HEK293T (cell line): ENCODE data around the gene PCNX1.

Experiments used
- CTCF ChIA-PET: fragments of 350-600 bp; formaldehyde crosslinking; extraction: SDS; loops from one replicate; lab custom pipeline; 2021; ENCODE audit warnings: antibody characterized with exemption, inconsistent platforms; lab: Yijun Ruan, JAX
- POLR2A ChIA-PET: fragments of 350-600 bp; formaldehyde crosslinking; extraction: SDS; loops from one replicate; lab custom pipeline; 2020; ENCODE audit warnings: antibody characterized with exemption, inconsistent platforms; lab: Yijun Ruan, JAX
- DNase-seq: peaks from one replicate; pipeline ENCODE4 v3.0.0; 2012; ENCODE audit warnings: mixed read lengths; ENCODE audit errors: extremely low spot score
- ARNT ChIP-seq: fragments of 450-650 bp; IDR thresholded peaks from 2 replicates; pipeline ENCODE4 v1.6.1; 2017; ENCODE audit warnings: mild to moderate bottlenecking
- BHLHE40 ChIP-seq: fragments of 450-650 bp; IDR thresholded peaks from 2 replicates; pipeline ENCODE4 v1.6.1; 2016; ENCODE audit warnings: mild to moderate bottlenecking, moderate library complexity, borderline replicate concordance
- CTBP1 ChIP-seq: fragments of 450-650 bp; IDR thresholded peaks from 2 replicates; pipeline ENCODE4 v1.6.1; 2016; ENCODE audit warnings: borderline replicate concordance
- ELF4 ChIP-seq: fragments of 450-650 bp; IDR thresholded peaks from 2 replicates; pipeline ENCODE4 v1.6.1; 2017; ENCODE audit warnings: antibody characterized with exemption
- FOXA1 ChIP-seq: fragments of 450-650 bp; IDR thresholded peaks from 2 replicates; pipeline ENCODE4 v1.6.1; 2016; ENCODE audit warnings: mild to moderate bottlenecking
- FOXK2 ChIP-seq: fragments of 450-650 bp; IDR thresholded peaks from 2 replicates; pipeline ENCODE4 v1.6.1; 2016; ENCODE audit warnings: mild to moderate bottlenecking
- FOXM1 ChIP-seq: fragments of 450-650 bp; IDR thresholded peaks from 2 replicates; pipeline ENCODE4 v1.6.1; 2017; ENCODE audit warnings: mild to moderate bottlenecking, borderline replicate concordance
- HDGF ChIP-seq: fragments of 450-650 bp; IDR thresholded peaks from 2 replicates; pipeline ENCODE4 v1.6.1; 2017; ENCODE audit warnings: antibody characterized with exemption, borderline replicate concordance
- L3MBTL2 ChIP-seq: fragments of 450-650 bp; conservative IDR thresholded peaks from 2 replicates; pipeline ENCODE4 v1.6.1; 2016; ENCODE audit warnings: mild to moderate bottlenecking
- LEF1 ChIP-seq: fragments of 450-650 bp; IDR thresholded peaks from 2 replicates; pipeline ENCODE4 v1.6.1; 2017; ENCODE audit warnings: mild to moderate bottlenecking, borderline replicate concordance
- NFRKB ChIP-seq: fragments of 450-650 bp; IDR thresholded peaks from 2 replicates; pipeline ENCODE4 v1.6.1; 2016; ENCODE audit warnings: mild to moderate bottlenecking, moderate library complexity
- SP1 ChIP-seq: fragments of 450-650 bp; IDR thresholded peaks from 2 replicates; pipeline ENCODE4 v1.6.1; 2017
- SUZ12 ChIP-seq: fragments of 450-650 bp; IDR thresholded peaks from 2 replicates; pipeline ENCODE4 v1.6.1; 2016; ENCODE audit warnings: mild to moderate bottlenecking
- TARDBP ChIP-seq: fragments of 450-650 bp; IDR thresholded peaks from 2 replicates; pipeline ENCODE4 v1.6.1; 2016
- ZNF384 ChIP-seq: fragments of 450-650 bp; IDR thresholded peaks from 2 replicates; pipeline ENCODE4 v1.6.1; 2016
- TF ChIP-seq, protein P1 (sequence below): fragments of 450-650 bp; IDR thresholded peaks from 2 replicates; pipeline ENCODE4 v1.6.1; 2016

Gene PCNX1

DNA sequence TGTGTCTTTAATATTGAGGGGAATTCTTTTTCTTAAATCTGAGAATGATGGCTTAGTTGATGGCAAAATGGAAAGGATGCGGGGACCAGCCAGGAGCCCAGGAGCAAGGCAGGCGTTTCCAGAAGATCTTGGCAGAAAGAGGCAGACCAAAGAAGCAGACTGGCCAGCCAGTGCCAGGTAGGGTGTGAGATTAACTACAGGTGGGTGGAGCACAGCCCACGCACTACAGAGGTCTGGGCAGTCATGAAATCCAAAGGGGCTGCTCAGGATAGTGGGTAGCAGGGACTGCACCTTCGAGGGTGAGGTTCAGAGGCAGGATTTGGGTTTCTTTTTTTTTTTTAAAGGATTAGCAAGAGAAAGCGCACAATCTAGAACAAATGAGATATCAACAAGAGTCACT lies 17.7 kb upstream of the PCNX1 start:
- POLR2A ChIA-PET, result no interaction called here

GRCh38 chr14:70890826-70891659 lies 16.2 kb upstream of the PCNX1 start:
- ChIA-PET POLR2A (no interaction called here), CTCF (no interaction called here)
- DNase-seq, result no peak
- TF ChIP-seq ZNF384 (no peak), LEF1 (no peak)

More for the DNA sequence above, 17.7 kb upstream of the PCNX1 start:
- no peak for TF ChIP-seq NFRKB
- no peak for TF ChIP-seq L3MBTL2
- no peak for TF ChIP-seq FOXA1
- no peak for TF ChIP-seq ARNT
- TF ChIP-seq SP1, result no peak
- TF ChIP-seq, protein P1, sequence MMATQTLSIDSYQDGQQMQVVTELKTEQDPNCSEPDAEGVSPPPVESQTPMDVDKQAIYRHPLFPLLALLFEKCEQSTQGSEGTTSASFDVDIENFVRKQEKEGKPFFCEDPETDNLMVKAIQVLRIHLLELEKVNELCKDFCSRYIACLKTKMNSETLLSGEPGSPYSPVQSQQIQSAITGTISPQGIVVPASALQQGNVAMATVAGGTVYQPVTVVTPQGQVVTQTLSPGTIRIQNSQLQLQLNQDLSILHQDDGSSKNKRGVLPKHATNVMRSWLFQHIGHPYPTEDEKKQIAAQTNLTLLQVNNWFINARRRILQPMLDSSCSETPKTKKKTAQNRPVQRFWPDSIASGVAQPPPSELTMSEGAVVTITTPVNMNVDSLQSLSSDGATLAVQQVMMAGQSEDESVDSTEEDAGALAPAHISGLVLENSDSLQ, result no peak
- no peak for TF ChIP-seq FOXM1
- no peak for TF ChIP-seq ELF4
- TF ChIP-seq SUZ12, result no peak
- TF ChIP-seq BHLHE40, result no peak
- DNase-seq, result no peak
- CTCF ChIA-PET, result no interaction called here

GRCh38 chr14:70891737-70892136 lies 15.5 kb upstream of the PCNX1 start:
- ChIA-PET CTCF (interaction anchor here (0.5 kb wide), 1 partner anchor 1070 kb away, joined by 3 read pairs; no protein-coding TSS in a partner anchor), POLR2A (no interaction called here)
- no peak for TF ChIP-seq HDGF
- TF ChIP-seq LEF1, result no peak
- DNase-seq, result no peak

DNA sequence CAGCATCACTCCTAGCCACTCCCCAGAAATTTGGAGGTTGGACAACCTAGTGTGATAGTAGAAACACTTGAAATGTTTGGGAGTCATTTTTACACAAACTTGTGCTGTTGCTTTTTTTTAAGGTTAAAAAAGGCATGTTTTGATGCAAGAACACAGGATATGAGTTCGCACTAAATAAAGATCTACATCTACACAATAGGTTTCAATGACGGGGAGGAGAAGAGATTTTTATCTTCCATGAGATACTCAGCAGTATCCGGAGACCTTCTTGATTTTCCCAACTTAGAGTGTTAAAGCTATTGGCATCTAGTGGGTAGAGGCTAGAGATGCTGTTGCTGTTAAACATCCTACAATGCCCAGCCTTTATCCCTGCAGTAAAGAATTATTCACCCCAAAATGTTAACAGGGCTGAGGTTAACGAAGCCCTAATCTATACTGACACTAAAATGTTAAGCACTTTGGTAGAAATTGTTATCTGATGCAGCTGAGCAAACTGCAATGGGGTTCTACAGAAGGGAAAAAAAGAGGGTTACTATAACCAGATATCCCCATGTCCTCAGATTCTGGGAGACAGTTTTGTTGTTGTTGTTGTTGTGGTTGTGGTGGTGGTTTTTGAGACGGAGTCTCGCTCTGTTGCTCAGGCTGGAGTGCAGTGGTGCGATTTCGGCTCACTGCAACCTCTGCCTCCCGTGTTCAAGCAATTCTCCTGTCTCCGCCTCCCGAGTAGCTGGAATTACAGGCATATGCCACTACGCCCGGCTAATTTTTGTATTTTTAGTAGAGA lies 14.0 kb upstream of the PCNX1 start:
- no peak for TF ChIP-seq CTBP1
- no peak for TF ChIP-seq FOXA1
- no peak for TF ChIP-seq ELF4
- no peak for TF ChIP-seq FOXK2
- TF ChIP-seq FOXM1, result no peak
- TF ChIP-seq LEF1, result no peak
- TF ChIP-seq ZNF384, result no peak
- TF ChIP-seq HDGF, result no peak
- no peak for TF ChIP-seq TARDBP
- TF ChIP-seq, protein P1, result no peak
- TF ChIP-seq NFRKB, result no peak
- no peak for TF ChIP-seq SUZ12
- no peak for TF ChIP-seq SP1
- no peak for TF ChIP-seq ARNT
- TF ChIP-seq L3MBTL2, result no peak
- no peak for TF ChIP-seq BHLHE40
- POLR2A ChIA-PET, result no interaction called here
- CTCF ChIA-PET, result no interaction called here
- DNase-seq, result no peak

DNA sequence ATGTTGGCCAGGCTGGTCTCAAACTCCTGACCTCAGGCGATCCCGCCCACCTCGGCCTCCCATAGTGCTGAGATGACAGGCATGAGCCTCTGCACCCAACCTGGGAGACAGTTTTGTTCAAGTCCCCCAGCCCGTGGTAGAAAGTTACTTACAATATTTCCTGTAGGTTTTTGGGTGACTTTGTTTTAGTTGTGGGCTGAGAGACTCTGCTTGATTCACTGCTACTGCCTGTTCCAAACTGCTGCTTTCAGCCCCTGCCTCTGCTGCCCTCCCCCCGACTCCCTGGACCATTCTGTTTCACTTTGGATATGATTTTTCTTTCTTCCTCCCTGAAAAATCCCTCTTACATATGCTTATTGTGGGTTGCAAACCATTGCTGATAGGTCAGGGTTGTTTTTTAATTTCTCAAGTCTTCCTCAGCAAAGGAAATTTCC lies 13.4 kb upstream of the PCNX1 start:
- DNase-seq, result no peak
- ChIA-PET POLR2A (no interaction called here), CTCF (no interaction called here)
- TF ChIP-seq BHLHE40 (no peak), CTBP1 (no peak), LEF1 (no peak), L3MBTL2 (no peak), ELF4 (no peak), SP1 (no peak), ARNT (no peak), FOXA1 (no peak), FOXM1 (no peak), SUZ12 (no peak), HDGF (no peak), NFRKB (no peak), FOXK2 (no peak)
- TF ChIP-seq, protein P1, result no peak

DNA sequence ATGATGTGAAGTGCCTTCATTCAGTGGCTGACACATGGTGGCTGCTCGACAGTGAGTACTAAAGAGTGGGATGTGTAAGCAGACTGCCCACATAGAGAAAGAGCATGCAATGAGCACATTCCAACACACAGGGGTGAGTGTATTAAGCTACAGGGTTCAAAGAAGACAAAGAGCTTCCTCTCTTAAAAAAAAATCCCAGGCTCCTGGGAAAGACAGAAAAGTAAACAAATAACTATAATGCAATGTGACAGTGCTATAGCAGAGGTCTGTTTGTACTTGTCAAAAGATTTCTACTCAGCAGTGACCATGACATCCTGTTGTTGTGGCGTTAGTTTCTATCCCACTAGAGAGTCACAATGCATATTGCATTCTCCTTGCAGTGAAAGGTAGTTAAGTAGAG lies 12.4 kb upstream of the PCNX1 start:
- ChIA-PET CTCF (no interaction called here), POLR2A (no interaction called here)
- TF ChIP-seq LEF1 (no peak), FOXA1 (no peak), ZNF384 (no peak), SUZ12 (no peak), ARNT (no peak), SP1 (no peak), FOXM1 (no peak), BHLHE40 (no peak), NFRKB (no peak), ELF4 (no peak), FOXK2 (no peak), HDGF (no peak), TARDBP (no peak), CTBP1 (no peak), L3MBTL2 (no peak)
- TF ChIP-seq, protein P1, result no peak
- DNase-seq, result no peak
